Measurements from ENCODE around the gene NLRC3.

- TF ChIP-seq FOXA1 (IDR thresholded peaks at IDR 0.05) (no peak), ELF4 (IDR thresholded peaks at IDR 0.05) (no peak), NFRKB (IDR thresholded peaks at IDR 0.05) (no peak), SP1 (IDR thresholded peaks at IDR 0.05) (no peak), SUZ12 (IDR thresholded peaks at IDR 0.05) (no peak), FOXK2 (IDR thresholded peaks at IDR 0.05) (no peak), CTBP1 (IDR thresholded peaks at IDR 0.05; ENCODE audit: borderline replicate concordance) (no peak), L3MBTL2 (conservative IDR thresholded peaks at IDR 0.05) (no peak), BHLHE40 (IDR thresholded peaks at IDR 0.05; ENCODE audit: borderline replicate concordance) (no peak), ZNF384 (IDR thresholded peaks at IDR 0.05) (no peak), LEF1 (IDR thresholded peaks at IDR 0.05; ENCODE audit: borderline replicate concordance) (no peak)
These were observed 3.0 kb upstream of the NLRC3 start for GRCh38 chr16:3580251-3580651.

Data from HEK293T (cell line).